Transverse colon (tissue), 4 donors: ENCODE results near the gene GSDME. TPM values are rescaled to one million over a fixed set of nuclear protein-coding genes. Genes with fewer than 3 reads are reported as not detected.

Experiments
- DNase-seq: peaks from one replicate; pipeline ENCODE4 v3.0.0-alpha.2; 2019
- H3K27ac ChIP-seq, 4 donors: fragments of 200-600 bp; sonication (generic); 2 replicates each; pipeline ENCODE4 v1.5.1; 2016 to 2018; ENCODE audit warnings: inconsistent platforms in 4 of 4
- H3K27me3 ChIP-seq: fragments of 200-600 bp; sonication (generic); 2 replicates; pipeline ENCODE4 v1.5.1; 2017; ENCODE audit warnings: inconsistent platforms
- H3K36me3 ChIP-seq, 4 donors: fragments of 200-600 bp; sonication (generic); 2 replicates each; pipeline ENCODE4 v1.5.1; 2017 to 2019; ENCODE audit warnings: inconsistent platforms in 4 of 4
- H3K4me1 ChIP-seq, 4 donors: fragments of 200-600 bp; sonication (generic); 2 replicates each; pipeline ENCODE4 v1.5.1; 2017 to 2020; ENCODE audit warnings: inconsistent platforms in 4 of 4
- H3K4me3 ChIP-seq, 4 donors: fragments of 200-600 bp; sonication (generic); 1 replicate in 1 of 4; 2 replicates in 3 of 4; pipeline versions ENCODE4 v1.5.1 to v1.6.1; 2017 to 2019; ENCODE audit warnings: inconsistent platforms in 4 of 4
- H3K9me3 ChIP-seq, 2 donors: fragments of 200-600 bp; sonication (generic); 2 replicates each; pipeline ENCODE4 v1.5.1; 2017 to 2019; ENCODE audit warnings: inconsistent platforms in 2 of 2
- EP300 ChIP-seq: sonication (generic); formaldehyde crosslinking; IDR thresholded peaks from one replicate; pipeline ENCODE4 v1.6.1; 2017; ENCODE audit warnings: antibody characterized with exemption, low read depth
- POLR2A ChIP-seq: fragments of 450-650 bp; IDR thresholded peaks from one replicate; pipeline ENCODE4 v1.6.1; 2016; ENCODE audit warnings: antibody characterized with exemption, mild to moderate bottlenecking, moderate library complexity
- POLR2AphosphoS5 ChIP-seq, 3 donors: sonication (generic); formaldehyde crosslinking; IDR thresholded peaks; one replicate each; pipeline ENCODE4 v1.6.1; 2016; ENCODE audit warnings: antibody characterized with exemption in 3 of 3
- WGBS, 2 donors: methylation state at CpG; one replicate each; pipeline ENCODE4 v1.1.5; 2018; ENCODE audit warnings: low coverage in 1 of 2; 5-methylcytosine and 5-hydroxymethylcytosine counted together
- in situ Hi-C, 4 donors: fragments of 200-750 bp; cut with MboI; loops; one replicate each; pipeline versions ENCODE4 v1.15.0 to v1.15.1; 2017; ENCODE audit warnings: low sequenced_read_pairs in 3 of 4, low pct_ligation_motif_present in 1 of 4, low pct_unique_long_range_greater_than_20kb in 1 of 4
- intact Hi-C: fragments of 100-400 bp; cut with DNase I; formaldehyde crosslinking; loops from one replicate; pipeline ENCODE4 v1.15.1; 2023; ENCODE audit warnings: low total_unique reads
- total RNA-seq, 4 donors: library from RNA; depleted of rRNA; stranded (reverse); fragments of >200 nt; gene quantifications; one replicate each; pipeline ENCODE4 v1.1.0, GENCODE V29; 2016
- TF ChIP-seq, protein P1 (sequence below), 5 experiments: fragments of 200-600 bp in 3 of 5; fragments of 450-650 bp in 2 of 5; sonication (generic) in 3 of 5; IDR thresholded peaks; 1 replicate in 2 of 5; 2 replicates in 3 of 5; pipeline ENCODE4 v1.5.1; 2016 to 2017; ENCODE audit warnings: antibody characterized with exemption in 5 of 5, inconsistent platforms in 3 of 5, mild to moderate bottlenecking in 2 of 5, moderate library complexity in 1 of 5

GSDME gene
- total RNA-seq, 4 donors from 2014 or later: 2.2 to 5.2 TPM; not detected in 2

DNA sequence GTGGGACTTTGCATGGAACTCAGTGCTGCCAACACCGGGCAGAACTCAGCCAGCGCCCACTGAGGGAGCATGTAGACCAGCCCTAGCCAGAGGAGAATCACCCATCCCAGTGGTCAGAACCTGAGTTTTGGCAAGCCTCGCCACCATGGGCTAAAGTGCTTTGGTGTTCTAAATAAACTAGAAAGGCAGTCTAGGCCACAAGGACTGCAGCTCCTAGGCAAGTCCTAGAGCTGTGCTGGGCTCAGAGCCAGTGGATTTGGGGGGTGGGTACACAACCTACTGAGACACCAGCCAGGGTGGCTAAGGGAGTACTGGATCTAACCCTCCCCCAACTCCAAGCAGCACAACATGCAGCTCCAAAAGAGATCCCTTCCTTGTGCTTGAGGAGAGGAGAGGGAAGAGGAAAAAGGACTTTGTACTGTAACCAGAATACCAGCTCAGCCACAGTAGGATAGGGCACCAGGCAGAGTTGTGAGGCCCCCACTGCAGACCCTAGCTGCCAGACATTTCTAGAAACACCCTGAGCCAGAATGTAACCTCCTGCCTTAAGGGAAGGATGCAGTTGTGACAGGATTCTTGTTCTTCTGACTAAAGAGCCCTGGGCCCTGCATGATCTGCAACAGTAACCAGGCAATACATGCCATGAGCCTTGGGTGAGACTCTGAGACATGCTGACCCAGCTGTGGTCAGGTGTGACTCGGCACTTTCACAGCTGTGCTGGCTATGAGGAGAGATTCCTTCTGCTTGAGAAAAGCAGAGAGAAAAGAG, 24.4 kb downstream of the GSDME start:
- no peaks in the 10 kb centered on the region for H3K27me3 ChIP-seq
- no peaks in the 10 kb centered on the region for H3K4me1 ChIP-seq
- no peak overlapping the region for H3K27ac ChIP-seq
- in situ Hi-C loops (no loop called here), intact Hi-C loops (no loop called here)
- 89% methylated on average over 4 of the region's 4 CpGs; no CpG with 5 or more reads in 1 of the 2 donors for WGBS, 2 donors
- TF ChIP-seq, protein P1, sequence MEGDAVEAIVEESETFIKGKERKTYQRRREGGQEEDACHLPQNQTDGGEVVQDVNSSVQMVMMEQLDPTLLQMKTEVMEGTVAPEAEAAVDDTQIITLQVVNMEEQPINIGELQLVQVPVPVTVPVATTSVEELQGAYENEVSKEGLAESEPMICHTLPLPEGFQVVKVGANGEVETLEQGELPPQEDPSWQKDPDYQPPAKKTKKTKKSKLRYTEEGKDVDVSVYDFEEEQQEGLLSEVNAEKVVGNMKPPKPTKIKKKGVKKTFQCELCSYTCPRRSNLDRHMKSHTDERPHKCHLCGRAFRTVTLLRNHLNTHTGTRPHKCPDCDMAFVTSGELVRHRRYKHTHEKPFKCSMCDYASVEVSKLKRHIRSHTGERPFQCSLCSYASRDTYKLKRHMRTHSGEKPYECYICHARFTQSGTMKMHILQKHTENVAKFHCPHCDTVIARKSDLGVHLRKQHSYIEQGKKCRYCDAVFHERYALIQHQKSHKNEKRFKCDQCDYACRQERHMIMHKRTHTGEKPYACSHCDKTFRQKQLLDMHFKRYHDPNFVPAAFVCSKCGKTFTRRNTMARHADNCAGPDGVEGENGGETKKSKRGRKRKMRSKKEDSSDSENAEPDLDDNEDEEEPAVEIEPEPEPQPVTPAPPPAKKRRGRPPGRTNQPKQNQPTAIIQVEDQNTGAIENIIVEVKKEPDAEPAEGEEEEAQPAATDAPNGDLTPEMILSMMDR (IDR thresholded peaks at IDR 0.05): no peak
- no peak for TF ChIP-seq POLR2A
- no peak for TF ChIP-seq EP300
- no peak for TF ChIP-seq POLR2AphosphoS5 (IDR thresholded peaks at IDR 0.05)
- DNase-seq: no peak
- H3K4me3 ChIP-seq: no peak overlapping the region
- peaks cover 0 to under 1% of the 10 kb centered on the region in 2 donors for H3K9me3 ChIP-seq
- no peaks in the 10 kb centered on the region for H3K36me3 ChIP-seq

DNA sequence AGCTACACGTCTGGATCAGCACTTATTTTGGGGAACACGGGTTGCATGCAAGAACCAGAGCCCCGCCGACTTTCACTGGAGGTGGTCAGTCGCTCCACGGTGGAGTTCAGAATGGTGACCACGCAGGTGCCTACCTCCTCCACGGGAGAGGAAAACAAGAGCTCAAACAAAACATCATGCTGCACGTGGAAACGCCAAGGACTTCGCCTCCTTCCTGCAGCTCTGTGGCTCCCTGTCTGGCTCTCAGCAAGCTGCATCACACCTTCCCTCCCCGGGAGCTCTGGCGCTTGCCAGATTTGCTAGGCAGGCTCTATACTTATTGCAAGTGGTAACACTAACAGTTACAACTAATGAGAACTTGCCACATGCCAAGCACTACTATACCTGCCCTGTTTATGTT, 26.0 kb downstream of the GSDME start:
- 90 to 92% methylated on average over 4 to 13 of the region's 13 CpGs for WGBS, 2 donors
- intact Hi-C loops: no loop called here

DNA sequence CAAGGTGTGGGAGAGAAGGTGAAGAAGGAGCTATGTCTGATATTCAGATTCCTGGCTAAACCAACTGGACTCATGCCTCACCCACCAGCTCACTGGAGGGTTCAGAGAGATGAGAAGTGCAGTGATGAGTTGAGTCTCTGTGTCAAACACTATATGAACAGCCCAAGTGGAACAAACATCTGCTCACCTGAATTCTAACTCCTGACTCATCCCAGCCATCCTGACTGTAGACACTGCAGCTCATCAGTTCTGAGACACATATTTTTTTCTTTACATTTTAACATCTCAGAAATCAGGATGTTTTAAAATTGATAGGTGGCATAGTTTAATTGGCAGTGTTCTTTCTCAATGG, 27.3 kb downstream of the GSDME start:
- no peak overlapping the region for H3K4me3 ChIP-seq
- in situ Hi-C loops: no loop called here
- H3K36me3 ChIP-seq: no peaks in the 10 kb centered on the region
- no peak overlapping the region for H3K27ac ChIP-seq
- intact Hi-C loops: no loop called here
- TF ChIP-seq POLR2AphosphoS5 (IDR thresholded peaks at IDR 0.05): no peak
- no peak for TF ChIP-seq EP300
- TF ChIP-seq, protein P1 (IDR thresholded peaks at IDR 0.05): no peak
- TF ChIP-seq POLR2A: no peak
- H3K27me3 ChIP-seq: no peaks in the 10 kb centered on the region
- H3K9me3 ChIP-seq: no peaks in the 10 kb centered on the region
- no peaks in the 10 kb centered on the region for H3K4me1 ChIP-seq
- DNase-seq: no peak

More for the DNA sequence above, 26.0 kb downstream of the GSDME start:
- no peaks in the 10 kb centered on the region for H3K36me3 ChIP-seq
- no peak overlapping the region for H3K27ac ChIP-seq
- in situ Hi-C loops: no loop called here
- H3K9me3 ChIP-seq: no peaks in the 10 kb centered on the region
- no peaks in the 10 kb centered on the region for H3K27me3 ChIP-seq
- H3K4me1 ChIP-seq: no peaks in the 10 kb centered on the region
- TF ChIP-seq POLR2AphosphoS5 (IDR thresholded peaks at IDR 0.05) (no peak), POLR2A (no peak), EP300 (no peak)
- TF ChIP-seq, protein P1 (IDR thresholded peaks at IDR 0.05): no peak
- no peak overlapping the region for H3K4me3 ChIP-seq
- DNase-seq: no peak

DNA sequence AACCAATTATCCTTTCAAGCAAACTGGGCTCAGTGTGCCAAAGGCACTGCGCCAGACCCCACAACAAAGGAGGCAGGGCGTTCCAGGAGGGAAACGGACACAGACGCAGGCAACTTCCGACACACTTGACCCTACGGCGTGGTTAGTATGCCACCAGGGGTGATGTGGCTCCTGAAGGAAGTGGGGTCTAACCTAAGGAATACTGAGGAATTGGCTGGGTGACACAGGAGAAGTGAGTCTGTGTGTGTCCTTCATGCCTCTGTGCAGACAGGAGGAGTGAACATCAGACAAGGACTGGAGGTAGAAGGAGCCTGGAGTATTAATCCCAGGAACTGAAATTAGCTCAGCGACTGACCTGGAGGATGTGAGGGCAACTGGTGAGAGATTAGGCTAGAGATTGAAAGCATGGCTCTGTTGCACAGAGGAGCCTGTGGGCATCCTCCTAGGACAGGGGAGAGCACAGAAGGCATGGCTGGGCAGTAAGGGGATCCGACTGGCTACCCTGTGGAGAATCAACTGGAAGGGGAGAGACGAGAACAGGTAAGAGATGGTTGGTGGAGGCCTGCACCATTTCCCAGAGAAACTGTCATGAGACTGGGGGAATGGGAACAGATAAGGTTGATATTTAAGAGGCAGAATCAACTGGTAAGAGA, 27.8 kb downstream of the GSDME start:
- Histone ChIP-seq H3K4me3 (no peak overlapping the region), H3K4me1 (no peaks in the 10 kb centered on the region), H3K9me3 (no peaks in the 10 kb centered on the region), H3K36me3 (no peaks in the 10 kb centered on the region), H3K27ac (no peak overlapping the region), H3K27me3 (no peaks in the 10 kb centered on the region)
- WGBS, 2 donors: 84 to 94% methylated on average over 2 to 10 of the region's 10 CpGs
- TF ChIP-seq EP300: no peak
- TF ChIP-seq, protein P1 (IDR thresholded peaks at IDR 0.05): no peak
- TF ChIP-seq POLR2AphosphoS5 (IDR thresholded peaks at IDR 0.05): no peak
- TF ChIP-seq POLR2A: no peak
- DNase-seq: no peak
- in situ Hi-C loops: no loop called here
- intact Hi-C loops: no loop called here
